ENCODE data around the gene FITM2.

DNA sequence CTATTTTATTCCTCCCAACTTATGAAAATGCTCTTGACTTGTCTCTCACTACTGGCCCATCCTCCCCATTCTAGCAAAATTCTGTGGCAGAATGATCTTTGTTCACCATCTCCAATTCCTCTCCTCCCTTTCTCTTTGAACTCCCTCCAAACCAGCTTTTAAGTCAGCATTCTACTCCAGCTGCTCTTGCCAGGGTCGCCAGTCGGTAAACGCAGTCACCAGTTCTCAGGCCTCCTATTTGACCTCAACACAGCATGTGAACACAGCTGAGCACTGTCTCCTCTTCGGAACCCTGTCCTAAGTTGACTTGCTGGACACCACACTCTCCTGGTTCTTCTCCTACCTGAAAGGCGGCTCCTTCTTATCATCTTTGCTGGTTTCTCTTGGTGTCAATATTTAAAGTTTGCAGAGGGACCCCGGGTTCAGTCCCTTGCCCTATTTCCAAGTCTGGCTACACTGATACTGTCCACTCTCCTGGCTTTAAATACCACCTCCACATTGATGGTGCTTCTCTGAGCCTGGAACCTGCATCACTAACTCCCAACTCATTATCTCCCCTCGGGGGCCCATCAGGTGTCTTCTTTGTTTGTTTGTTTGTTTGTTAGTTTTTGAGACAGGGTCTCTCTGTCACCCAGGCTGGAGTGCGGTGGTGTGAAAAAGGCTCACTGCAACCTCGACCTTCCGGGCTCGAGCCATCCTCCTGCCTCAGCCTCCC, 36.5 kb downstream of the FITM2 start:
- TF ChIP-seq, protein P1, sequence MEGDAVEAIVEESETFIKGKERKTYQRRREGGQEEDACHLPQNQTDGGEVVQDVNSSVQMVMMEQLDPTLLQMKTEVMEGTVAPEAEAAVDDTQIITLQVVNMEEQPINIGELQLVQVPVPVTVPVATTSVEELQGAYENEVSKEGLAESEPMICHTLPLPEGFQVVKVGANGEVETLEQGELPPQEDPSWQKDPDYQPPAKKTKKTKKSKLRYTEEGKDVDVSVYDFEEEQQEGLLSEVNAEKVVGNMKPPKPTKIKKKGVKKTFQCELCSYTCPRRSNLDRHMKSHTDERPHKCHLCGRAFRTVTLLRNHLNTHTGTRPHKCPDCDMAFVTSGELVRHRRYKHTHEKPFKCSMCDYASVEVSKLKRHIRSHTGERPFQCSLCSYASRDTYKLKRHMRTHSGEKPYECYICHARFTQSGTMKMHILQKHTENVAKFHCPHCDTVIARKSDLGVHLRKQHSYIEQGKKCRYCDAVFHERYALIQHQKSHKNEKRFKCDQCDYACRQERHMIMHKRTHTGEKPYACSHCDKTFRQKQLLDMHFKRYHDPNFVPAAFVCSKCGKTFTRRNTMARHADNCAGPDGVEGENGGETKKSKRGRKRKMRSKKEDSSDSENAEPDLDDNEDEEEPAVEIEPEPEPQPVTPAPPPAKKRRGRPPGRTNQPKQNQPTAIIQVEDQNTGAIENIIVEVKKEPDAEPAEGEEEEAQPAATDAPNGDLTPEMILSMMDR (IDR thresholded peaks at IDR 0.05) = no peak
- TF ChIP-seq POLR2A (IDR thresholded peaks at IDR 0.05) = no peak
